ENCODE measurements around the gene MAP3K12.
A peak's percentile ranks its signal among the peaks of the same experiment; 100 is the strongest.
"Not testable (repeated sequence)": the region's sequence is repeated elsewhere in the genome, so short reads cannot be mapped to it uniquely, and the experiment has no call there.

Gene MAP3K12

GRCh38 chr12:53482626-53483168 lies 16.6 kb downstream of the MAP3K12 start:
- no peak overlapping the region for H3K4me3 ChIP-seq (ENCODE audit: low read depth, low read length)
- no peak for DNase-seq (ENCODE audit: low read depth)
- TF ChIP-seq CTCF (conservative IDR thresholded peaks at IDR 0.05; ENCODE audit: low read depth, low read length) = no peak

DNA sequence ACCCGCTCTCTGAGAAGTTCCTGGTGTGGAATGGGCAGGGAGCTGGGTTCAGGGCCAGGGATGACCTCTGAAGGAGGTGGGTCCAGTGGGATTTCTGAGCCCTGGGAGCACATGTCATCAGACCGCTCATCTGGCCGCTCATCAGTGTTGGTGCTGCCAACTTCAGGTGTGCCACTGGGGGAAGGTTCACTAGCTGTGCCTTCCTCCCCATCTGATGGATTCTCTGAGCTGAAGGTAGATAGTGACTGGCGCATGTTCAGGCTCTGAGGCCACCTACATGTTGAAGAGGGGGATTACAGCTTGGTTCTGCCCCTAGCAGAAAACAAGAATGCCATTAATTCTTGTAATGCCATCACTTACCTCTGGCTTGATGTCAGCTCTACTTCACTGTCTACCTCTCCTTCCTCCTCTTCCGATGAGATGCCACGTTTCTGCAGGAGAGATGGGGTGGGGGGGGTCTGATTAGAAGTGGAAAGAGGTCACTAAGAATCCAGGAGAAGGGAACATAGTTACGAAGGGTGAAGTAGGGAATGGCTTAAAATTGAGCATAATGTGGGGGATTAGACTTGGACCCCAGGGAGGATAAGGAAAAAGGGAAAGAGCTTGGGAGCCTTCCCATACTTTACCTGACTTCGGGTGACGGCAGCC lies 17.2 kb downstream of the MAP3K12 start:
- H3K4me3 ChIP-seq (ENCODE audit: low read depth, low read length) = no peak overlapping the region
- TF ChIP-seq CTCF (conservative IDR thresholded peaks at IDR 0.05; ENCODE audit: low read depth, low read length) = peak; percentile 47
- peak; percentile 67 for DNase-seq (ENCODE audit: low read depth)

- DNase-seq (ENCODE audit: low read depth) = peak; percentile 70
- not testable (repeated sequence) for H3K4me3 ChIP-seq (ENCODE audit: low read depth, low read length)
Measured at GRCh38 chr12:53481458-53481857, 17.8 kb downstream of the MAP3K12 start.

- no peak overlapping the region for H3K4me3 ChIP-seq (ENCODE audit: low read depth, low read length)
- DNase-seq (ENCODE audit: low read depth) = no peak
- no peak for TF ChIP-seq CTCF (conservative IDR thresholded peaks at IDR 0.05; ENCODE audit: low read depth, low read length)
Measured at GRCh38 chr12:53480491-53481442, 18.5 kb downstream of the MAP3K12 start.

DNA sequence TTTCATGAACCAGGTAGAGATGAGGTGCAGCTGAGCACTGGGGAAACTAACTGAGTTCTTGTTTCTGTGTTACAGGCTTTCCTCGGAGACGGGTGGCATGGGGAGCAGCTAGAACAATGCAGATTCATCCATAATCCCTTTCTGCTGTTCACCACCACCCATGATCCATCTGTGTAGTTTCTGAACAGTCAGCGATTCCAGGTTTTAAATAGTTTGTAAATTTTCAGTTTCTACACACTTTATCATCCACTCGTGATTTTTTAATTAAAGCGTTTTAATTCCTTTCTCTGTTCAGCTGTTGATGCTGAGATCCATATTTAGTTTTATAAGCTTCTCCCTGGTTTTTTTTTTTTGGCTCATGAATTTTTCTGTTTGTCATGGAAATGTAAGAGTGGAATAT lies 19.9 kb downstream of the MAP3K12 start:
- no peak for TF ChIP-seq CTCF (conservative IDR thresholded peaks at IDR 0.05; ENCODE audit: low read depth, low read length)
- DNase-seq (ENCODE audit: low read depth) = no peak
- H3K4me3 ChIP-seq (ENCODE audit: low read depth, low read length) = no peak overlapping the region

DNA sequence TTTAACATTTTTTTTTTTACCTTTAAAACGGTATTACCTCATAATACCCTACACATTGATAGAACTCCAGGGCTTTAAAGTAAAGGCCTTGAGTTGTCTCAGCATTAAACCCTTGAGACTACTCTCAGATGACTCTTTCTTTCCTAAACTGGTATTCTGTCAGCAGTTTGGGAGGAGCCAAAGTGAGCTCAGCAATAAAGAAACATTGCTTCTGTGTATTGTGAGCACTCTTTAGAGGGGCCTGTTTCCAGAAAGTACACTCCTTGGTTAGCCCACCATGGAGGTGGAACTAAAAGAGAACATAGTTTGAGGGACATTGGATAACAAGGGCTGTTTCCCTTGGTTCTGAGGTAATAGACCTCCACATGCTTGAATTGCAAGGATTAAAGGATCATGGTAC lies 20.4 kb downstream of the MAP3K12 start:
- TF ChIP-seq CTCF (conservative IDR thresholded peaks at IDR 0.05; ENCODE audit: low read depth, low read length) = no peak
- no peak for DNase-seq (ENCODE audit: low read depth)
- H3K4me3 ChIP-seq (ENCODE audit: low read depth, low read length) = no peak overlapping the region

DNA sequence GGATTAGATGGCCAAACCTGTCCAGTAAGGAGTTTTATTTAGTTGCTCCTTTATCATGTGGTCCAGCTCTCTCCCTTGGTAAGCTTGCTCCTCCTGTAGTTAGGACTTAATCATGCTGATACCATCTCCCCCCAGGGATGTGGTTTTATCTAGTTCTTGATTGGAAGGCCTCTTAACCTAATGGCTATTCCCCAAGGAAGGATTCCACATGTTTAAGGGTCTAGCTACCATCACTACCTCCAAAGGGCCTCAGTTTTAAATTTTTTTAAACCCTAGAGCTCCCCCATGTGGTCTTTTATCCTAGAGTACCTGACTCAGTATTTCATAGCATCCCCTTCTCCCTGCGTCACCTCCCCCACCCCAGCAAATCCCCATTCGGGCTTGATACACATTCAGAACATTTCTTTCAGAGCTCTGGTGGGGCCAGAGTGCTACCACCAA lies 22.5 kb downstream of the MAP3K12 start:
- H3K4me3 ChIP-seq (ENCODE audit: low read depth, low read length) = no peak overlapping the region
- DNase-seq (ENCODE audit: low read depth) = no peak
- TF ChIP-seq CTCF (conservative IDR thresholded peaks at IDR 0.05; ENCODE audit: low read depth, low read length) = peak; percentile 48
